MV-4-11 (cell line): ENCODE data around the gene KCNQ1.

Experiments
- DNase-seq: peaks from one replicate; lab custom pipeline; 2025; lab: John Stamatoyannopoulos, UW

Gene KCNQ1

GRCh38 chr11:2685566-2686359 lies 241.0 kb downstream of the KCNQ1 start:
- no peak for DNase-seq

DNA sequence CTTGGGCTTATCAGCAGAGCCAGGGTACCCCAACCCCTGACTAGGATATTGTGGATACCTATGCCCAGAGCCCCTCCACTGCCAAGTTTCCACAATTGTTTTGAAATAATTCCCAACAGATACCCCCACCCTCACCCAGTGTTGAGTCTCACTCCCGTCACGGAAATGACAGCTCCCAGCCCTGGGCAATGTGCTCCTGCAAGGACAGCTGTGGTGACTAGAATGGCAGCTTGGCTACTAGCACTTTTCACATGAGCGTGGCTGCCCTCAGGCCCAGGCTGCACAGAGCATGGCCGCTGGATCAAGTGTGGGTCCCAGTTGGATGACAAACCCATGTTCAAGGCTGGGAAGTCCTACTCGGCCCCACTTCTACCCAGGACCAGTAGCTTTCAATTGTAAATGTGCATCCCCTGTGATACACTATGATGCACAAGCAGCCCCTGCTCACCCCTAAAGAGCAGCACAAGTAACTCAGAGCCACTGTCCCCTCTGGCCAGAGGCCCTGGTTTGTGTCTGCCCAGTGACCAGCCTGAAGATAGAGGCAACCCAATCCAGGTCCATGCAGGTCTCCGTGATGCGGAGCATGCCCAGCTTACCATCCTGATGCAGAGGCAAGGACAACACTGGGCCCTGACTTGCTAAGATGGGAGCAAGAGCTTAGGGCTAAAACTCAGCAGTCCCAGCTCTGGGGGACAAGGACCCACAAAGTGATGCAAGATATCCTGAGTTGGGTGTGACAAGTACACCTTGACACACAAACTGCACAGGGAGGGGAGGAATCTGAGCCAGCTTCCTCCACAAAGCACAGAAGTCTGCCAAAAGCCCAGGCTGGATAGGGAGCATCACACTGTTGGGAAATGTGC lies 241.8 kb downstream of the KCNQ1 start:
- no peak for DNase-seq

- DNase-seq, result no peak
Measured at GRCh38 chr11:2687223-2687530, 242.4 kb downstream of the KCNQ1 start.

- no peak for DNase-seq
Measured at GRCh38 chr11:2687782-2688191, 243.0 kb downstream of the KCNQ1 start.

DNA sequence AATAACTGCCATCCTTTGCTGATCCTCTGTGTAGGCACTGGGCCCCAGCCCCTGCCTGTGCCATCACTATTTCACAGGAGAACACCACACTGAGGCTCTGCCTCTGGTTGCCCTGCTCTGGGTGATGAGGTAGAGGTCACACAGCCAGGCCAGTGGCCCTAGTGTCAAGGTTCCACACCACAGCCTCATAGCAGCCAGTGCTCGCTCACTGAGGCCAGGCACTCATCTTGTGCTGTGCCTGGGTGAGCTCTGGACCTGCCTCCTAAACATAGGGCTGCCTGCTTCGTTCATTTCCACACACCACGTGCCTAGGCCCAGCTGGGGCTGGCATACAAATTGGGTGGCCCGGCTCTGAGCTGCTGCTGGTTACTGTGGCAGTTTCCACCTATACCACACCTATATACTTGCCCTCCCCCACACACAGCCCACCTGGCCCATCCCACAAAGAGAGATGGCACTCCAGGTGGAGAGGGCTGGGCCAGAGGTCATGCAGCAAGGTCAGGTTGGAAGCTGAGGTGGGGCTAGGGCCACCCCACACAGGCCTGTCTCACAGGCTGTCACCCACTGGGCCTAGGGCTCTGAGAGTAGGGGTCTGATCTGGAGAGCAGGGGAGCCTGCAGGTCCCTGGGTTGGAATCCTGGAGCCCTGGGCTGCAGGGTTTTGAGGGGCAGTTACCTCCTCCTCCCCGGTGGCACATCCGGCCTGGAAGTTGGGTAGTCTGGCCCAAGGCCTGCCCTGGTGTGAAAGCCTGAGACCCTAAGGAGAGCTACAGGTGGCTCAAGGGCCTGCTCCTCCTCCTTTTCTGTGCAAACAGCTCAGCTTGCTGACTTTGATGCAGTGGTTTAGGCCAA lies 243.8 kb downstream of the KCNQ1 start:
- no peak for DNase-seq

GRCh38 chr11:2689651-2690575 lies 245.1 kb downstream of the KCNQ1 start:
- no peak for DNase-seq

- DNase-seq, result no peak
Measured at GRCh38 chr11:2690596-2691354, 246.0 kb downstream of the KCNQ1 start.

DNA sequence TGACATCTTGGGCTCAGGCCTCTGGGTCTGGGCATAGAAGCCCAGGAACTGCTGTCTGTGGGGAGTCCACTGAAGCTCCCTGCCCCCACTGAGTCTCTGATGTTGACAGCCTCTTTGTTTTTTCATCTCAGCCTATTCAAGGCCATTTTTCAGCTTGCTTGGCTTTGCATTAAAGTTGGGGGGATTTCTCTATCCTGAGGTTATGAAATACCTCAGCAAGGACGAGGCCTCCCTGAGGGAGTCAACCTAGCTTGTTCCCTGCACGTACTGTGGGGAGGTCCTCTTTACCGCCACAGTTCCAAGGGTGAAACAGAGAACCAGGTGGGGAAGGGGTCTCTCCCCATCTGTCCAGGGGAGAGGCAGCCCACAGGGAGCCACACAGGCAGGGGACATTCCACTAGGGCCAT lies 246.6 kb downstream of the KCNQ1 start:
- DNase-seq, result no peak

GRCh38 chr11:2691991-2692875 lies 247.4 kb downstream of the KCNQ1 start:
- no peak for DNase-seq

DNA sequence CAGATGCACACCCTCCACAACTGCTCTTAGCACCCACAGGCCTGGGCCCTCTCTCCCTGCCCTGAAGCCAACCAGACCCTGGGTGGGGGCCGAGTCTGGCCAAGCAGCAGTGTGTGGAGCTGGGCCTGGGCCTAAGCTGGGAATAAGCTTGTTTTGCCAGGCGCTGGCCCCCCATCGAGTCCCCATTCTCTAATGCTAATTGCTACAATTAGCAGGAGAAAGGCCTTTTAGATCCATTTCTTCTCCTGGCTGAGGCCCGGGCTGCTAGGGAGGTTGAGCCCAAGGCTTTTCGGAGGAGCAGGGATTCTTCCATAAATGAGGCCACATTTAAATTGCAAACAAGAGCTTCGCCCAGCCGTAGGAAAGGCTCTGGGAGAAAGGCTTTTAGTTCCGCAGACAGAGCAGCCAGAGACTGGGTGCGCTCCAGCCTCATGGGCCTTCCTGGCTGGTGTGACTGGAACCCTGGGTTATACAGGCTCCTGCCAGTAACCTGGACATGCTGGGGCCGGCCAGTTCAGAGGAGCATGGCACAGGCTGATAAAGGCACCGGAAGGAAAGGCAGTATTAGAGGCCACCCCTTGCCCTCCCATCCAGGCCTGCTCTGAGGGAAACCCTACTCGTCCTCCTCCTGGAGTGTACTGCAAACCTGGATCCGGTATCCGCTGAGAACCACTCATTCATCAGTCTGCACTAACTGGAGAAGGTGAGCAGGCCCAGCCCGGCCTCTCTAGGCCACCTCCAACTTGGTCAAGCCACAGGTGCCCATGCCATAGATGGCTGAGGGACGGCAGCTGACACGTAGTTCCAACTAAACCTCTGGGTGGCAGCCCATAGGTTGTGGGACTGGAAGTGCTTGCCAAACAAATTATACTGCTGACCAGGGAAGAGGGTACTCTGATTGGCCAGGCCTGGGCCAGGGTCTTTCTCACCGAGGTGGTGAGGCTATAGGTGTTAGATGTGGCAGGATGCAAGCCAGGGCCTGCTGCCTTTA lies 248.8 kb downstream of the KCNQ1 start:
- DNase-seq, result no peak

- no peak for DNase-seq
Measured at GRCh38 chr11:2694495-2694894, 249.7 kb downstream of the KCNQ1 start.

DNA sequence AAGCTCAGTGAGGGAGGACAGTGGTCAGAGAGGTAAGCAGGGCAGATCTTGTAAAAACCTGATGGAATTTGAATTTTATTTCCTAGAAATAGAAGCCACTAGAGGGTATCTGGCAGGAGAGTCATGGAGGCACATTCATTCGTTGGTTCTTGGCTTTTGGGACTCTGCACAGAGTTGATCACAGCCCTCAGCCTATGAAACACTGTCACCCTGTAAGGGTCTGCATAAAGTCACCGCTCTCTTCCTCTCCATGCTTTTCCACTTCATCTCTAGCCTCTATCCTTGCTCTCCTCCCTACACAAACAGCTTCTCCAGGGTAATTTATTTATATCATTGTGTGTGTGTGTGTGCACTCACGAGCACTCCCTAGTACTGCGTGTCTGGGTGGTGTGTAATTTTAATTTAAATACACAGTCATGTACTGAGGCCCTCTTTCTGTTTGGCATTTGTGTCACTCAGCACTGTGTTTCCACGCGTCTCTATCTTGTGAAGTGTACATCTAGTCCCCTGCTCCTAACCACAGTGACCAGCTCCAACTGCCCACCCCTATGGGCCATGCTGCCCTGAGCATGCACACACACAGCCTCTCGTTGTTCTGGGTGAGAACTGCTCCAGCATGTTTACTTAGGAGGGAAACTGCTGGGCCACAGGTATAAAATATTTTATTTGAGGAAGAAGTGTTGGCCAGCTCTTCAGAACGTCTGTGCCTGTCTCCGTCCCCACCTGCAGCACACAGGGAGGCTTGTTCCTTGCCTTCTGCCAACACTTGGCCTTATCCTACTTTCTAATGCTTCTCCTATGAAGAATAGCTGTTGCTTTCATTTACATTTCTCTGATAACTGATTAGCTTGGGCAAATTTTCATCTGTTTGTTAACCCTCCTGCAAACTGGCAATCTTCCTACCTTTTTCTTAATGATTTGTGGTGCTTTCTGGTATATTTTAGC lies 250.5 kb downstream of the KCNQ1 start:
- no peak for DNase-seq

GRCh38 chr11:2696455-2696854 lies 251.6 kb downstream of the KCNQ1 start:
- DNase-seq, result no peak

DNA sequence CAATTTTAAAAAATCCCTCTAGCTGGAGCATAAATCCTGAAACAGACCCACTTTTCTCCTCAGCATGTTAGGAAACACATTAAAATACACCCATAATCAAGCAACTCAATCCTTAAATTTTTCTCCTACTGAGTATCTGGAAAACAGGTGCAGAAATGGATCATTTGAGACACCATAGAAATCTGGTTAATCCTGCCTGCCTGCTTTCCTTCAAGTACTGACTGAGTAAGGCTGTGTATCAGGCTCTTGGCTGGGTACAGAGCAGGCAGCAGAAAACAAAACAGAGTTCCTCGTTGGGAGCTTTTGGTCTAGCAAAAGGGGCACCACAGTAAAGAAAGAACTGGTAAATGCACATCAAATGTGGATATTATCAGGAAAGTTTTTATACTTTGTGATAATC lies 253.1 kb downstream of the KCNQ1 start:
- no peak for DNase-seq

- no peak for DNase-seq
Measured at GRCh38 chr11:2698386-2699184, 253.8 kb downstream of the KCNQ1 start.

- no peak for DNase-seq
Measured at GRCh38 chr11:2699185-2699530, 254.3 kb downstream of the KCNQ1 start.
